ENCODE results near the gene GATA5.
"Not testable (repeated sequence)": the region's sequence is repeated elsewhere in the genome, so short reads cannot be mapped to it uniquely, and the experiment has no call there.

GATA5 gene

GRCh38 chr20:62504323-62504722 is 28.5 kb upstream of the GATA5 start:
- no peak for DNase-seq (ENCODE audit: low spot score)

DNA sequence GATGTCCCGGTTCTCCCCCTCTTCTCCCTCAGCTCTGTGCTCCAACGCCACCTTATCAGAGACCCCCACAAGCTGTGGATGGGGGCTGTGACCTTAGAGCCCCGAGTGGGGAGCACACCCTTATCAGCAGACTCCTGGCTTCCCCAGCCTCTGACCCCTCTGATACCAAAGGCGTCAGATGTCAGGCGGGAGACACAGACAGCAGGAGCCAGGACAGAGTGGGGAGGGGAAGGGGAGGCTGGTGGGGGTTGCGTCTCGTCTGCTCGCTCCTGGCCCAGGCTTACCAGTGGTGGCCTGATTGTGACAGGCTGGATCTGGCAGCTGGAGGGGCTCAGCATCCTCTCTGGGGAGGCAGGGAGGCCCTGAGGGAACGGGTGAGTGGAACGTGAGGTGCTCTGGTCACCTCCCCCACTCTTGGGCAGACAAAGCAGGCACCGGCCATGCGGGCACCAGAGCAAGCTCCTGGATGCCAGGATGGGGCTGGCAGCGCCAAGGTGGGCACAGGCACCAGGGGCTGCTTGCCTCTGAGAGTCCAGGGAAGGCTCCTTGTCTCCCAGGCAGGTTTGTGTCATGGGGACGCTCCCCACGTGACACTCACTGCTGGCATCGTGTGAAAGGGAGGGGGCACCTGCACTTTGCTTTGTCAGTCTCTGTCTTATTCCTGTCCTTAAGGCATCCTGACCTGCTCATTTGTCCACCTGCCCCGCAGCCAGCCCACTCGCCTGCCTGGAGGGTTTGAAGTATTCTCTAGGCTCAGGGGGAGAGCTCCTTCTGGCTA is 27.8 kb upstream of the GATA5 start:
- no peak for DNase-seq (ENCODE audit: low spot score)

DNA sequence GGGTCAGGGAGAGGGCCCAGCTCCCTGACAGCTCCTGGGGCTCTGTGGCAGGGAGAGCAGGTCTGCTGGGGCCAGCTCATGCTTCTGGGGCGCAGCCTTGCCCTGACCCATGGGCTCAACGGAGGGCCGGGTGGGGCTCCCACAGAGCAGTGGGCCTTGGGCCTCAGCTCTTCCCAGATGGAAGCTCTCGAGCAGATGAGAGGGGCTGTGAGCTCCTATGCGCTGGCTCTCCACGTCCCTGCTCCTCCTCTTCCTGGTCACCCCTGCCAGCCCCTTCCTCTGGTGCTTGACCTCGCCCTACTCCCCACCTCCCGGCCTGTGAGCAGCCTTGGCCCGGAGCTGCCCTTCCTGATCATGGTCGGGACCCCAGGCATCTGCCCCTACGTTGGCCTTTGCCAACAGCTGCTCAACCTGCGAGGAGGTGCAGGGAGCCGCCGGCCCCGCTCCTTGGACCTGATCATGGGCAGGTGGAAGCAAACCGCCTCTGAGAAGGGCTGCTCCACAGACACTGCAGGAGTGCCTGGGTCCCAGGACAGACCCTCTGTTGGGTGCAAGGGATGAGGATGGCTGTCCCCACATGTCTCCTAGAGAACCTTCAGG is 26.8 kb upstream of the GATA5 start:
- DNase-seq (ENCODE audit: low spot score), result no peak

- no peak for DNase-seq (ENCODE audit: low spot score)
Observed at GRCh38 chr20:62501801-62502495, 26.2 kb upstream of the GATA5 start.

DNA sequence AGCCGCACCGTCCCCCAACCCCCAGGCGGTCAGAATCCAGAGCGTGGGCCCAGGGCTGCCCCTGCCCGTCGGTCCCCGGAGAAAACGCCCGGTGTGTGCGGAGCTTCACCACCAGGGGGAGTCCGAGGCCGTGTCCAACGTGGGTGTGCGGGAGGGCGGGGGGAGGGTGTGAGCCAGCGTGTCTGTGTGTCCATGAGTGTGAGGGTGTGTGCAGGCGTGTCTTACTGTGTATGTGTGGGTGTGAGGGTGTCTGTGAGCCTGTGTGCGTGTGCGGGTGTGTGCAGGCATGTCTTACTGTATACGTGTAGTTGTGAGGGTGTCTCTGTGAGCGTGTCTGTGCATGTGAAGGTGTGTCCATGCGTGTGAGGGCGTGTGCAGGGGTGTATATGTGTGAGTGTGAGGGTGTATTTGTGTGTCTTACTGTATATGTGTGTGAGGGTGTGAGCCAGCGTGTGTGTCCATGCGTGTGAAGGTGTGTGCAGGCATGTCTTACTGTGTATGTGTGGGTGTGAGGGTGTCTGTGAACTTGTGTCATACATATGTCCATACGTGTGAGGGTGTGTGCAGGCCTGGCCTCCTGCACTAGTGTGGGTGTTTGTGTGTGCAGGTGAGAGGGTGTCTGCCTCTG is 24.6 kb upstream of the GATA5 start:
- DNase-seq (ENCODE audit: low spot score), result peak; percentile 77

DNA sequence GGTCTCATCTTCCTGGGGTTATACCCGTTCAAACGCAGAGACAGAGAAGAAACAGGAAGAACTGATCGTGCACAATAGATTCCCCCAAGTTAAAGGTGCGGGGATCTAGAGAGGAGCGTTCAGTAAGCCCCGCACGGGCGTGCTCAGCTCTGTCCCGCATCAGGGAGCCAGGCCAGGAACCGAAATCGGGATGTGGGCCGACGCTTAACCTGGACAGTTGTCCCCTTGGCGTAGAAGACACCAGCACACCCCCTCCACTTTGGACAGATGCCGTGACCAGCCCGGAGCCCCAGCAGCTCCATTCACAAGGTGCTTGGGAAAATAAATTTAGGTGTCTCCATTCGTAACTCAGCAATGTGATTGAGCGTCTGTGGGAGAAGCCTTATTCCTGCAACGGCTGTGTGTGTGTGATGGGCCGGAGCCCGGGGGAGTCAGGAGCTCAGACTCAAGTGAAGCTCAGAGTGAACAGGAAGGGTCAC is 24.0 kb upstream of the GATA5 start:
- DNase-seq (ENCODE audit: low spot score), result no peak

GRCh38 chr20:62498874-62499273 is 23.1 kb upstream of the GATA5 start:
- DNase-seq (ENCODE audit: low spot score), result no peak

DNA sequence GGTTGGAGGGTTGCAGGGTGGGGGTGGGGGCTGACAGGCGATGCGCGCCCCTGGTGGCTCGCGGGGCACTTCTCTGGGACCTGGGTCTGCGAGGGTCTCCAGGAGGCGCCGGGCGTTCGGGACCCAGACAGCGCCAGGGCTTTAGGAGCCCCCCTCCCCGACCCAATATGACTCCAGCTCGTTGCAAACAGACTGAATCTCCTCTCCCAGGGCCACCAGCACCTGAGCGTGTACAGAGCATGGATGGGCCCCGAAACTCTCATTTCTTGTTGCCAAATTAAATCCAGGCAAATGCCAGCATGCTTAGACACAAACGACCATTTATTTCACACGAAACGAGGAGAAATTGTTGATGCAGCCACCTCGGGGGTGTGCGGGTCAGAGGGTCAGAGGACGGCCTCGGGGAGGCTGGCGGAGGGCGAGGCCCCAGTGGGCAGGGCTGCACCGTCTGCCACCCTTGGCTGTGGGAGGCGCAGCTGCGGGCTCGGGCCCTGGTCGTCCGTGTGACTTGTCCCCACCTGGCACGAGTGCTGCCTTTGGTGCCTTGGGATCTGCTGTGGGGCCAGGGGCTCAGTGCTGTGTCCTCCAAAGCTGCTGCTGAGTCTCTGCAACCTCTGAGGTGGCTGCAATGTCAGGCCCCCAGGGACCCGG is 20.9 kb upstream of the GATA5 start:
- DNase-seq (ENCODE audit: low spot score), result no peak

DNA sequence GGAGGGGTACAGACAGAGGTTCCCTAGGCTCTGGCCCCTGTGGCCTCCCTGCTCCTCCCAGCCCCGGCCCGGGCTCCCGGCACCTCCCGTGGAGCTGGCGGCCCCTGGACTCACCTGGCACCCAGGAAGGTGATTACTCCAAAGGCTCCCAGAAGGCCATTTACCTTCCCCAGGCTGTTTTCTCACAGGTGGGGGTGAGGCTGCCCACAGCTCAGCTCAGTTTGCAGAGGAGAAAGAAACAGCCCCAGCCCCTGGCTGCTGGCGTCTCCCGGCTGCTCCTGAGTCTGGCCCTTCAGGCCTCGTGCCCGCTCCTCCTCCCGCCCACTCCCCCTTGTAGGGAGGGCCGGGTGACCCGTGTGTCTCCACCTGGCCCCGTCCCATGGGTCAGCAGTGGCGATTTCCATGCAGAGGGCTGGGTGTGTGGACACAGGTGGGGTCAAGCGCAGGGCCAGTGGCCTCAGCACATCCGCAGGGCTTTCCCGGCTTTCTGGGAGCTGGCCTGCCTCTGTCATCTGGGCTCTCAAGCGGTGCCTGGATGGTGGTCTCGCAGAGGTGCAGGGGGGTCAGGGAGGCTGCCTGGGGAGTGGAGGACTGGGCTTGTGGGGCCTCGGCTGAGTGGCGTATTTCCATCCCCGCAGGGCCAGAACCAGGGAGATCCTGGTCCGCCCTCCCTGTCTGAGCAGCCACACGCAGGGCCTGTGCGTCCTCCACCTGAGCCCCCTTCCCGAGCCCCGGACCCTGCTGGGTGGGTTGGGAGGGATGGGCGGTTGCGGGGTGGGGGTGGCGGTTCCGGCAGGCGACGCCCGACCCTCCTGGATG is 20.2 kb upstream of the GATA5 start:
- DNase-seq (ENCODE audit: low spot score), result no peak

GRCh38 chr20:62494980-62495748 is 19.4 kb upstream of the GATA5 start:
- DNase-seq (ENCODE audit: low spot score), result no peak

DNA sequence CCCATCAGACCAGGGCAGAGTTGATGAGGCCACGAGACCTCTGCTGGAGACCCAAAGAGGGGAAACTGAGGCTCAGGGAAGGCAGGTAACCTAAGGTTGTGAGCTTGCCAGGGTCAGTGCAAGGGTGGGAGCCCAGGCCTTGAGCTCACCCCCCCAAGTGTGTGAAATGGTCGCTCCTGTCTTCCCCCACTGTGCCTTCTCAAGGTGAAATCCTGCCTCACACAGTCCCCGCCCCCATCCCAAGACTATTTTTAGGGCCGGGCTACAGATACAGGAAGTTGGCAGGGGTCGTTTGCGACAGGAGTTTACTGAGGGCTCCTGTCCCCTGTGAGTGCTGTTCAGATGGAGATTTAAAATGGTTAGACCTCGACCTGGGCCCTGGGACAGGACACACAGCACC is 18.7 kb upstream of the GATA5 start:
- no peak for DNase-seq (ENCODE audit: low spot score)

- DNase-seq (ENCODE audit: low spot score), result no peak
Observed at GRCh38 chr20:62493886-62494285, 18.1 kb upstream of the GATA5 start.

- no peak for DNase-seq (ENCODE audit: low spot score)
Observed at GRCh38 chr20:62493253-62493885, 17.6 kb upstream of the GATA5 start.

GRCh38 chr20:62492711-62493110 is 16.9 kb upstream of the GATA5 start:
- DNase-seq (ENCODE audit: low spot score), result no peak

DNA sequence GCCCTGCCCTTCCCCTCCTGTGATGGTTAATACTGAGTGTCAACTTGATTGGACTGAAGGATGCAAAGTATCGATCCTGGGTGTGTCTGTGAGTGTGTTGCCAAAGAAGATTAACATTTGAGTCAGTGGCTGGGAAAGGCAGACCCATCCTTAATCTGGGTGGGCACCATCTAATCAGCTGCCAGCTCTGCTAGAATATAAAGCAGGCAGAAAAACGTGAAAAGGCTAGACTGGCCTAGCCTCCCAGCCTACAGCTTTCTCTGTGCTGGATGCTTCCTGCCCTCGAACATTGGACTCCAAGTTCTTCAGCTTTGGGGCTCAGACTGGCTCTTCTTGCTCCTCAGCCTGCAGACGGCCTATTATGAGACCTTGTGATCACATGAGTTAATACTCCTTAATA is 15.0 kb upstream of the GATA5 start:
- DNase-seq (ENCODE audit: low spot score), result not testable (repeated sequence)

DNA sequence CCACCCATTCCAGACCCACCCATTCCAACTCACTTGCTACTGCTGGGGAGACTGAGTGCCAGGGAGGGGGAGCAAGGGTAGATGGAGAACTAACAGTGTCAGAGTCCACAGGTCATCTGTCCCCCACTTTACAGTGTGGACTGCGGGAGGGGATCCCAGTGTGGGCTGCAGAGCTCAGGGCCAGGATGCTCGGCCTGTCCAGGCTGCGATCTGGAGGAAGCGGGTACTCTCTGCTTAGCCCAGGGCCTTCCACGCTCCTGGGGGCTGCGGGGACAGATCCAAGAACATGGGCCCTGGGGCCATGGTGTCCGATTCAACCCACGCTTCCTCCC is 14.1 kb upstream of the GATA5 start:
- DNase-seq (ENCODE audit: low spot score), result no peak

GRCh38 chr20:62489186-62489931 is 13.6 kb upstream of the GATA5 start:
- peak; percentile 44 for DNase-seq (ENCODE audit: low spot score)

GRCh38 chr20:62488470-62488869 is 12.7 kb upstream of the GATA5 start:
- no peak for DNase-seq (ENCODE audit: low spot score)

DNA sequence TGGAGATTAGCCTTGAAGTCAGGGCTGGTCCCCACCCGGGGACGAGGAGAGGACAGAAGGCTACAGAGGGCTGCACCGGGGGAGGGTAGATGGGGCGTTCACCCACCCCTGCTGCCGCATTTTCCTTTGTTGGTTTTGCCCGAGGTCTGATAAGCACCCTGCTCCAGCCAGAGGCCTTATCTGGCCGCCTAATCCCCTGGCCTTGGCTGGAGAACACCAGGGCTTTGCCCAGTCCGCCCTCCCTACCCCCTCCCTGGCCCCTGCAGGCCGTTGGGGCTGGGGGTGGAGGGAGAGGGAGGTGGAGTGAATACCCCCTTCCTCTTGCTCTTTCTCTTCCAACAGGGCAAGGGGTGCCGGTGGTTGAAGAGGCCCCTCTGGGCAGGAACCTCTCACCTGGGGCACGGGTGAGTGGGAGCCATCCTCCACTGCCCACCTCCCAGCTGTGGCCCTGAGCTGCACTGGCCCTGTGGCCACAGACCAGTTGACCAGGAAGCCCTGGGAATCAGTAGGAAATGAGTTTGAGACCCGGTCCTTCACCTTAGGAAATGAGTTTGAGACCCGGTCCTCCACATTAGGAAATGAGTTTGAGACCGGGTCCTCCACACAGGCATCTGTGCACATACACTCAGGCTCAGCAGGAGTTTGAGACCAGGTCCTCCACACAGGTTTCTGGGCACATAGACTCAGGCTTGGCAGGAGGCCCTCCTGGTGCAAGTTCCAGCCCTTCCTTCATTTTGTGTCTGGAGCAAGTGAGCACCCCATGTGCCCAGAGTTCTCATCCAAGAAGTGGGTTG is 12.0 kb upstream of the GATA5 start:
- DNase-seq (ENCODE audit: low spot score), result peak; percentile 63

All from hematopoietic multipotent progenitor cell treated with erythropoietin and hydrocortisone succinate and interleukin-3 and kit ligand, for 17 days (in vitro differentiated cells).